Measurements from ENCODE around the gene GJA4.

The GJA4 gene

GRCh38 chr1:34759503-34760357, 33.1 kb upstream of the GJA4 start, which contains the start of gene GJB4:
GJB4 (plus strand) TSS chr1:34759740; CDS start chr1:34761255, 1,515 bp downstream.
- Histone ChIP-seq H3K9me3 (ENCODE audit: insufficient read depth, low read length) (peaks cover 9% of the 10 kb centered on the region; the same call in 1 of the 2 replicates), H3K9ac (ENCODE audit: insufficient read length, low read depth) (no peak within 1 kb of the TSS), H3K4me3 (ENCODE audit: insufficient read length, low read depth) (no peak within 1 kb of the TSS), H3K4me1 (ENCODE audit: insufficient read depth, insufficient read length) (peaks cover 31% of the 10 kb centered on the region), H3K27me3 (ENCODE audit: insufficient read depth, insufficient read length) (peaks cover 2% of the 10 kb centered on the region), H3K36me3 (ENCODE audit: insufficient read depth, insufficient read length, low read length) (no peaks in the 10 kb centered on the region)
- no peak for DNase-seq (ENCODE audit: low read depth, low spot score)
- TF ChIP-seq YY1 (IDR thresholded peaks at IDR 0.05; ENCODE audit: insufficient read depth, insufficient read length) = no peak
- no peak for TF ChIP-seq SUZ12 (IDR thresholded peaks at IDR 0.05; ENCODE audit: extremely low read depth, insufficient read depth, insufficient read length)
- no peak for TF ChIP-seq ZNF274 (IDR thresholded peaks at IDR 0.05; ENCODE audit: low read depth, low read length)

- no peak for TF ChIP-seq SUZ12 (IDR thresholded peaks at IDR 0.05; ENCODE audit: extremely low read depth, insufficient read depth, insufficient read length)
- Histone ChIP-seq H3K36me3 (ENCODE audit: insufficient read depth, insufficient read length, low read length) (no peaks in the 10 kb centered on the region), H3K4me1 (ENCODE audit: insufficient read depth, insufficient read length) (peaks cover 26% of the 10 kb centered on the region), H3K27me3 (ENCODE audit: insufficient read depth, insufficient read length) (peaks cover 2% of the 10 kb centered on the region), H3K9me3 (ENCODE audit: insufficient read depth, low read length) (peaks cover 9% of the 10 kb centered on the region; the same call in 1 of the 2 replicates), H3K4me3 (ENCODE audit: insufficient read length, low read depth) (no peak overlapping the region), H3K9ac (ENCODE audit: insufficient read length, low read depth) (no peak overlapping the region)
- no peak for DNase-seq (ENCODE audit: low read depth, low spot score)
These were observed 31.5 kb upstream of the GJA4 start for GRCh38 chr1:34761176-34761761.

- H3K4me1 ChIP-seq (ENCODE audit: insufficient read depth, insufficient read length) = peaks cover 26% of the 10 kb centered on the region
- H3K4me3 ChIP-seq (ENCODE audit: insufficient read length, low read depth) = no peak overlapping the region
- H3K36me3 ChIP-seq (ENCODE audit: insufficient read depth, insufficient read length, low read length) = no peaks in the 10 kb centered on the region
- TF ChIP-seq SUZ12 (IDR thresholded peaks at IDR 0.05; ENCODE audit: extremely low read depth, insufficient read depth, insufficient read length) = no peak
- no peak for TF ChIP-seq YY1 (IDR thresholded peaks at IDR 0.05; ENCODE audit: insufficient read depth, insufficient read length)
- no peak for TF ChIP-seq ZNF274 (IDR thresholded peaks at IDR 0.05; ENCODE audit: low read depth, low read length)
- H3K27me3 ChIP-seq (ENCODE audit: insufficient read depth, insufficient read length) = peaks cover 2% of the 10 kb centered on the region
- no peak overlapping the region for H3K9ac ChIP-seq (ENCODE audit: insufficient read length, low read depth)
- peaks cover 9% of the 10 kb centered on the region; the same call in 1 of the 2 replicates for H3K9me3 ChIP-seq (ENCODE audit: insufficient read depth, low read length)
- DNase-seq (ENCODE audit: low read depth, low spot score) = no peak
These were observed 31.0 kb upstream of the GJA4 start for GRCh38 chr1:34761776-34762307.

DNA sequence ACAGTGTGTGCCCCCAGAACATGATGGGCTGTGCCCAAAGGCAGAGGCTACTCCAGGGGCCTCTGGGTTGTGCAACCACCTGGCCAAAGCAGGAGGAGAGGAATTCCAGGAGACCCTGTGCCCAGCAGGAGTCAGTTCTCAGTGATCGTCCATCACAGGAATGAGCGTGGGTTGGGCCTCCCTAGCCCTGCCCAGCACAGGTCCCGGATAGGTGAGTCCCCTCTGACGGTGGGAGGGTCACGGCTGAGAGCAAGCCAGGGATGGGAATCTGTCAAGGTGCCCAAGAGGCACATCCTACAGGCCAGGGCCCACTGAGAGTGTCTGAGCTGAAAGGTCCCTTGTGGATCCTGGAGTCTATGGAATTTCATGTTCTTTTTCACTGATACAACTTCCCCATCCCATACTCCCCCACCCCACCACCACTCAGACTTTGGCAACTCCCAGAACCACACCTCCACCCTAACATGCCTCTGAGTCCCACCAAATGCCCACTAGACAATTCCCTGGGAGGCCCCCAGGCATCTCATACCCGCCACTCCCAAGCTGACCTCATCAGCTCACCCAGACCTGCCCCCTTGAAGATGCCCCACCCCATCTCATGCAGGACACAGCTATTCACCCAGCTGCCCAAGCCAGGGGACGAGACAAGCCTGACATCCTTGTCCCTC, 30.2 kb upstream of the GJA4 start:
- no peak overlapping the region for H3K9ac ChIP-seq (ENCODE audit: insufficient read length, low read depth)
- peaks cover 26% of the 10 kb centered on the region for H3K4me1 ChIP-seq (ENCODE audit: insufficient read depth, insufficient read length)
- peaks cover 2% of the 10 kb centered on the region for H3K27me3 ChIP-seq (ENCODE audit: insufficient read depth, insufficient read length)
- no peak overlapping the region for H3K4me3 ChIP-seq (ENCODE audit: insufficient read length, low read depth)
- H3K36me3 ChIP-seq (ENCODE audit: insufficient read depth, insufficient read length, low read length) = no peaks in the 10 kb centered on the region
- no peak for DNase-seq (ENCODE audit: low read depth, low spot score)
- TF ChIP-seq YY1 (IDR thresholded peaks at IDR 0.05; ENCODE audit: insufficient read depth, insufficient read length) = no peak
- TF ChIP-seq SUZ12 (IDR thresholded peaks at IDR 0.05; ENCODE audit: extremely low read depth, insufficient read depth, insufficient read length) = no peak
- no peak for TF ChIP-seq ZNF274 (IDR thresholded peaks at IDR 0.05; ENCODE audit: low read depth, low read length)
- H3K9me3 ChIP-seq (ENCODE audit: insufficient read depth, low read length) = peaks cover 9% of the 10 kb centered on the region; the same call in 1 of the 2 replicates

DNA sequence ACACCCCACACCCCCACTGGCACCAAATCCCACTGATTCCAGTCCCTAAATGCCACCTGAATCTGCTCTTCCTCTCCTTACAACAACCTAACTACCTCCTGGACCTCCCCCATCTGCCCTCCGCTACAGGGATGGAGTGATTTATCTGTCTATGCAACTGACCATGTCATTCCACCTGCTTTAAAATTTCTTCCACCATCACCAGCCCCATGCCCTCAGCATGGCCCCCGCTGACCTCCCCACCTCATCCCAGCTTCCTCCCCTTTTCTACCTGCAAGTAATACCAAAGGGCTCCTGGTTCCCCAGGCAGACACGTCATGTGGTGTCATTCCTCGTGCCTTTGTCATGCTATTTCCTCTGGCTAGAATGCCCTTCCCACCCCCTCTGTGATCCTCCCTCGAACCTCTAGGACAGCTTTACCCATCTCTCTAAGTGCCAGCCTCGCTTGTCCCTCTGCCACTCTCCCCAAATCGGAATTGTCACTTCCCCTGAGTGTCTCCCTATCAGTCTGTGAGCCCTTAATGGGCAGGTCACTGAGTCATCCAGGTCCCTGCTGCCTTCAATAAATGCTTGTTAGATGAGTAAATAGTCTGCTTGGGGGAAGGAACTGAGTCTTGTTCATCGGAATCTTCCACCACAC, 29.5 kb upstream of the GJA4 start:
- no peak for DNase-seq (ENCODE audit: low read depth, low spot score)
- Histone ChIP-seq H3K27me3 (ENCODE audit: insufficient read depth, insufficient read length) (peaks cover 2% of the 10 kb centered on the region), H3K4me1 (ENCODE audit: insufficient read depth, insufficient read length) (peaks cover 26% of the 10 kb centered on the region), H3K36me3 (ENCODE audit: insufficient read depth, insufficient read length, low read length) (no peaks in the 10 kb centered on the region), H3K4me3 (ENCODE audit: insufficient read length, low read depth) (no peak overlapping the region), H3K9ac (ENCODE audit: insufficient read length, low read depth) (no peak overlapping the region), H3K9me3 (ENCODE audit: insufficient read depth, low read length) (peaks cover 9% of the 10 kb centered on the region; the same call in 1 of the 2 replicates)
- TF ChIP-seq YY1 (IDR thresholded peaks at IDR 0.05; ENCODE audit: insufficient read depth, insufficient read length) (no peak), SUZ12 (IDR thresholded peaks at IDR 0.05; ENCODE audit: extremely low read depth, insufficient read depth, insufficient read length) (no peak)

DNA sequence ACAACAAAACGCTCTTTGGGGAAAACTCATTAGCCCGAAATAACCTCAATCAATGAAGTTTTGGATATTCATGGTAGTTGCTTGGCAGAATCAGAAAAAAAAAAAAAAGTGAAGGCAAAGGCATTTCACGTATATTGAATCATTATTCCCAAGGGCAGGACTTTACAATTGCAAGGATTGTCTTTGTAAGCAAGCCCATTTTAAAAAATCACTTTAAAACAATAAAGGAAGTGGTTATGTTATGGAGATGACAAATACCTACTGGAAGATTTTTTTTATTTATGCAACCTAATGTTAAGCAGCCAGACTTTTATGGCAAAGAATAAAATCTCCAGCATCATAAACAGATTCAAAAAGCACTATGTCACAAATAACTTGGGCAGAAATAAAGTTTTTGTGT, 23.9 kb upstream of the GJA4 start:
- Histone ChIP-seq H3K9ac (ENCODE audit: insufficient read length, low read depth) (no peak overlapping the region), H3K36me3 (ENCODE audit: insufficient read depth, insufficient read length, low read length) (no peaks in the 10 kb centered on the region), H3K4me1 (ENCODE audit: insufficient read depth, insufficient read length) (peaks cover 13% of the 10 kb centered on the region), H3K27me3 (ENCODE audit: insufficient read depth, insufficient read length) (peaks cover 5% of the 10 kb centered on the region), H3K9me3 (ENCODE audit: insufficient read depth, low read length) (no peaks in the 10 kb centered on the region), H3K4me3 (ENCODE audit: insufficient read length, low read depth) (no peak overlapping the region)
- no peak for DNase-seq (ENCODE audit: low read depth, low spot score)
- TF ChIP-seq YY1 (IDR thresholded peaks at IDR 0.05; ENCODE audit: insufficient read depth, insufficient read length) (no peak), SUZ12 (IDR thresholded peaks at IDR 0.05; ENCODE audit: extremely low read depth, insufficient read depth, insufficient read length) (no peak), ZNF274 (IDR thresholded peaks at IDR 0.05; ENCODE audit: low read depth, low read length) (no peak)
